Liver (tissue), 3 donors: Measurements from ENCODE around the gene TCERG1L.

Source experiments
- HNF4A ChIP-seq, 2 donors: conservative IDR thresholded peaks; 2 replicates each; pipeline ENCODE4 v1.6.1; 2016; ENCODE audit warnings: antibody characterized with exemption in 2 of 2, mild to moderate bottlenecking in 2 of 2
- SP1 ChIP-seq: IDR thresholded peaks from 2 replicates; pipeline ENCODE4 v1.6.1; 2018; ENCODE audit warnings: antibody characterized with exemption, mild to moderate bottlenecking
- YY1 ChIP-seq: IDR thresholded peaks from 2 replicates; pipeline ENCODE4 v1.6.1; 2016; ENCODE audit warnings: antibody characterized with exemption, mild to moderate bottlenecking
- TF ChIP-seq, protein P1 (sequence below): fragments of 150-350 bp; IDR thresholded peaks from 2 replicates; pipeline ENCODE4 v1.5.1; 2017; ENCODE audit warnings: improper control_type of control experiment, low read depth, low read length; ENCODE audit not compliant: missing input control
- donor health status: healthy.
- donor health status: healthy.

DNA sequence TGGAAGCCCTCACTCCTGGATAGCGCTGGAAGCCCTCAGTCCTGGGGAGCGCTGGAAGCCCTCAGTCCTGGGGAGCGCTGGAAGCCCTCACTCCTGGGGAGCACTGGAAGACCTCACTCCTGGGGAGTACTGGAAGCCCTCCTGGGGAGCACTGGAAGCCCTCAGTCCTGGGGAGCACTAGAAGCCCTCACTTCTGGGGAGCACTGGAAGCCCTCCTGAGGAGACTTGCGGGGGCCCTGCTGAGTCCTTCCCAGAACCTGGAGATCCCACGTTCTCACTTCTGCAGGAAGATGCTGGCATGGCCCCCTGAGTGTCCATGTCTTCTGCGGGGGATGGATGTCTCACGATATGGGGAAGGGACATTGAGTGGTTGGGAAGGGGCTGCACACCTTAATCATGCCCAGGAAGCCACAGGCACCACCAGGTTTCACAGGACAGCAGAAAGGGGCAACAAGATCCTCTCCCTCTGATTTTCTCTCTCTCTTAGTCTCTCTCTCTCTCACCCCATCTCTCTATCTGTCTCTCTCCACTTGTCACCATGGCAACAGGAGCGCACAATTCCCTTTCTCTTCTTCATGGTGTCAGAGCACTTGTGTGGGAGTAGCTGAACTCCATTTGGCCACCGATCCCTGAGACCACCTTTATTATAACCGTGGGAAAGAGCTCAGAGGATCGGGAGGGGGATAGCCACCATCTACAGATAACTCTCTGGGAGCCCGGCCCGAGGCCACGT, 267.0 kb downstream of the TCERG1L start:
- TF ChIP-seq HNF4A (conservative IDR thresholded peaks at IDR 0.05) (no peak), YY1 (no peak), SP1 (no peak)
- TF ChIP-seq, protein P1, sequence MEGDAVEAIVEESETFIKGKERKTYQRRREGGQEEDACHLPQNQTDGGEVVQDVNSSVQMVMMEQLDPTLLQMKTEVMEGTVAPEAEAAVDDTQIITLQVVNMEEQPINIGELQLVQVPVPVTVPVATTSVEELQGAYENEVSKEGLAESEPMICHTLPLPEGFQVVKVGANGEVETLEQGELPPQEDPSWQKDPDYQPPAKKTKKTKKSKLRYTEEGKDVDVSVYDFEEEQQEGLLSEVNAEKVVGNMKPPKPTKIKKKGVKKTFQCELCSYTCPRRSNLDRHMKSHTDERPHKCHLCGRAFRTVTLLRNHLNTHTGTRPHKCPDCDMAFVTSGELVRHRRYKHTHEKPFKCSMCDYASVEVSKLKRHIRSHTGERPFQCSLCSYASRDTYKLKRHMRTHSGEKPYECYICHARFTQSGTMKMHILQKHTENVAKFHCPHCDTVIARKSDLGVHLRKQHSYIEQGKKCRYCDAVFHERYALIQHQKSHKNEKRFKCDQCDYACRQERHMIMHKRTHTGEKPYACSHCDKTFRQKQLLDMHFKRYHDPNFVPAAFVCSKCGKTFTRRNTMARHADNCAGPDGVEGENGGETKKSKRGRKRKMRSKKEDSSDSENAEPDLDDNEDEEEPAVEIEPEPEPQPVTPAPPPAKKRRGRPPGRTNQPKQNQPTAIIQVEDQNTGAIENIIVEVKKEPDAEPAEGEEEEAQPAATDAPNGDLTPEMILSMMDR, result no peak
